NCI-H2227 (cell line): ENCODE measurements around the gene PHRF1.

ENCODE experiments used
- DNase-seq: peaks from one replicate; lab custom pipeline; 2025; ENCODE audit not compliant: unreplicated experiment; lab: John Stamatoyannopoulos, UW

Gene PHRF1, protein sequence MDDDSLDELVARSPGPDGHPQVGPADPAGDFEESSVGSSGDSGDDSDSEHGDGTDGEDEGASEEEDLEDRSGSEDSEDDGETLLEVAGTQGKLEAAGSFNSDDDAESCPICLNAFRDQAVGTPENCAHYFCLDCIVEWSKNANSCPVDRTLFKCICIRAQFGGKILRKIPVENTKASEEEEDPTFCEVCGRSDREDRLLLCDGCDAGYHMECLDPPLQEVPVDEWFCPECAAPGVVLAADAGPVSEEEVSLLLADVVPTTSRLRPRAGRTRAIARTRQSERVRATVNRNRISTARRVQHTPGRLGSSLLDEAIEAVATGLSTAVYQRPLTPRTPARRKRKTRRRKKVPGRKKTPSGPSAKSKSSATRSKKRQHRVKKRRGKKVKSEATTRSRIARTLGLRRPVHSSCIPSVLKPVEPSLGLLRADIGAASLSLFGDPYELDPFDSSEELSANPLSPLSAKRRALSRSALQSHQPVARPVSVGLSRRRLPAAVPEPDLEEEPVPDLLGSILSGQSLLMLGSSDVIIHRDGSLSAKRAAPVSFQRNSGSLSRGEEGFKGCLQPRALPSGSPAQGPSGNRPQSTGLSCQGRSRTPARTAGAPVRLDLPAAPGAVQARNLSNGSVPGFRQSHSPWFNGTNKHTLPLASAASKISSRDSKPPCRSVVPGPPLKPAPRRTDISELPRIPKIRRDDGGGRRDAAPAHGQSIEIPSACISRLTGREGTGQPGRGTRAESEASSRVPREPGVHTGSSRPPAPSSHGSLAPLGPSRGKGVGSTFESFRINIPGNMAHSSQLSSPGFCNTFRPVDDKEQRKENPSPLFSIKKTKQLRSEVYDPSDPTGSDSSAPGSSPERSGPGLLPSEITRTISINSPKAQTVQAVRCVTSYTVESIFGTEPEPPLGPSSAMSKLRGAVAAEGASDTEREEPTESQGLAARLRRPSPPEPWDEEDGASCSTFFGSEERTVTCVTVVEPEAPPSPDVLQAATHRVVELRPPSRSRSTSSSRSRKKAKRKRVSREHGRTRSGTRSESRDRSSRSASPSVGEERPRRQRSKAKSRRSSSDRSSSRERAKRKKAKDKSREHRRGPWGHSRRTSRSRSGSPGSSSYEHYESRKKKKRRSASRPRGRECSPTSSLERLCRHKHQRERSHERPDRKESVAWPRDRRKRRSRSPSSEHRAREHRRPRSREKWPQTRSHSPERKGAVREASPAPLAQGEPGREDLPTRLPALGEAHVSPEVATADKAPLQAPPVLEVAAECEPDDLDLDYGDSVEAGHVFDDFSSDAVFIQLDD (N-terminal part only)

DNA sequence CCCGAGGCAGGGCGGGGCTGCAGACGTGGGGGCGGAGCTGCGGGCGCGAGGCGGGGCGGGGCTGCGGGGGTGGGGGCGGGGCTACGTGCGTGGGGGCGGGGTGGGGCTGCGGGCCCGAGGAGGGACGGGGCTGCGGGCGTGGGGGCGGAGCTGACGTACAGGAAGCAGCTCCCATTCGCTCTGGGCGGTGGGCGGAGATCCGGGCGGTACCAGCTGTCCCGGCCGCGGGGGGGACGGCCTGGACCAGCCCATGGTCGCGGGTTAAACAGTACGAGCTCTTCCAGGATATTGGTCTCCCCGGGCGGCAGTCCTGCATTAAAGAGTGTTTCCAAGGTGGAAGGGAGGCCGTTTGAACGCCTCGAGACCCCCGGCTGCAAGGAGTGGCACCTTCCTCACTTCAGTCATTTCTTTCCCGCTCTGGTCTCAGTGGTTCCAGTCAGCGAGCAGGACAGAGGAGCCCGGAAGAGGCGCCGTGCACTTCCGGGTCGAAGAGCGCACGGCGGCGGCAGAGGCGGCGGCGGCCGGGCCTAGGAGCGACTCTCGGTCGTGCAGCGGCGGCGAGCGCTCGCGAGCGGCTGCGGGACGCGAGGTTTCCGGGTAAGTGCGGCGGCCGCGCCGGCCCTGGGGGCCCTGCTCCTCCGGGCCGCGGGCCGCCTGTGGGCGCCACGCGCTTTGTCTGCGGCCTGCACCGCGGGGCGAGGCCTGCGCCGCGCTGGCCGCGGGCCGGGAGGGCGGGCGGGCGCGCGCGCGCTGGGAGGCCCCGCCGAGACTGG is at the start of gene PHRF1:
PHRF1 (plus strand) TSS at position 475 of the 773 bp plus-strand sequence. CDS start 5,043 bp downstream, outside the sequence.
- DNase-seq, result peak; percentile 97

DNA sequence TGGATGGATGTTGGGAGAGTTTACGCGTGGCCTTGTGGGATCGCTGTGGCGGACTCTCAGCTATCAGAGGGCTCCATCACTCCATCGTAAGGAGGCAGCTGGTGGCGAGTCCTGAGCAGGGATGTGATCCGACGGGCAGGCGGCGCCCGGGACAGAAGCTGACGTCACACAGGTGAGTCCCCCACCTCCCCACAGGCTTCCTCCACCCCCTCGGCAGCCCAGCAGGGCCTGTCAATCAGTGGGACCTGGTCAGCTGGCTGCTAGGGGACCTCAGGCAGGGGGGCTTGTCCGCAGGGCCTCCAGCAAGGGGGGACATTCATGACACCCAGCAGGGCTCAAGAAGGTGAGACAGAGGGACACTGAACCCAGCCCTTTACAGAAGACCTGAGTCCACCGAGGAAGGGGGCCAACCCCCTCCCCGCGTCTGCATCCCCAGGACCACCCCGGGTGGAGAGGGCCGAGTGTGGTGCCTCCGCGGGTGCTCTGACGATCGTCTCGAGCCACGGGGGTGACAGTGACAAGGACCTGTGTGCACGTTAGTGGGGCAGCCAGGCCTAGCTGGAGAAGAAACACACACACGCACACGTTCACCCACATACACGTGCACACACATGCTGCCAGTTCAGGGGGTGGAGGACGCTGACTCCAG is 48.0 kb upstream of the PHRF1 start:
- no peak for DNase-seq

DNA sequence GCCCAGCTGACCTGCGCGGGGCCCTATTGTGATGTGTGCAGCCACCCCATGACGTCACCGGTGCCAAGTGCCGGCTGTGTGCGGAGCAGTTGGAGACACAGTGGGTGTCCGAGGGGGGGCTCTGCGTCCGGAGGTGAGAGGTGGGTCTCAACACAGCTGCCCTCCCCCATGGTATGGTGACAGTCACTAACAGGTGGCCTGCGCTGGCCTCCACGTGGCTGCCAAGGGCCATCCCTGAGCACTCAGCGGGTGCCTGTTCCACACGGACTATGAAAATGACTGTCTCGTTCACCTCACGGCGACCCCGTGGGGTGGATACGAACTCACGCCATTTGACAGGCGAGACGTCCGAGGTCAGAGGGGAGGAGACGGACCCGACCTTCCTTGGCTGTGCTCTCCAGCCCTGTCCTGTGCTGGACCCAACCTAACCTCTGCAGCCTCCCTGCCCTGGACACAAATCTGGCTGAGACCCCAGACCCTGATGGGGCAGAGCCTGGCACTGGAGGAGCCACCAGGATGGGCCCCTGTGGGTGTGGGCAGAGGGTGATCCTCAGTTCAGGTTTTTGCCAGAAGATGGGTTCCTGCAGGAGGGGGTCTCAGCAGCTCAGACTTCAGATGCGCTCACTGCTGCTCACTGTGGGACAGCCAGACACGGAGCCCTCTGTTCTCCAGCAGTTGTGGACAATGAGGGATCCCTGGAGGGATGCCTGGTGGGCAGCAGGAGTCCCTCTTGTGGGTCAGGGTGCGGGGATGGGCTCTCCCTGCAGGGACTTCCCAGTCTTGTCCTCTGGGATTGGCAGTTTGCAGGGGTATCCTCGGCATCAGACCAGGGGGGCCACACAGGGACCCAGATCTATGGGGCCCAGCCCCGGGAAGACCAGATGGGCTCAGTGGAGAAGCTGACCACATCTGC is 47.2 kb upstream of the PHRF1 start:
- no peak for DNase-seq

DNA sequence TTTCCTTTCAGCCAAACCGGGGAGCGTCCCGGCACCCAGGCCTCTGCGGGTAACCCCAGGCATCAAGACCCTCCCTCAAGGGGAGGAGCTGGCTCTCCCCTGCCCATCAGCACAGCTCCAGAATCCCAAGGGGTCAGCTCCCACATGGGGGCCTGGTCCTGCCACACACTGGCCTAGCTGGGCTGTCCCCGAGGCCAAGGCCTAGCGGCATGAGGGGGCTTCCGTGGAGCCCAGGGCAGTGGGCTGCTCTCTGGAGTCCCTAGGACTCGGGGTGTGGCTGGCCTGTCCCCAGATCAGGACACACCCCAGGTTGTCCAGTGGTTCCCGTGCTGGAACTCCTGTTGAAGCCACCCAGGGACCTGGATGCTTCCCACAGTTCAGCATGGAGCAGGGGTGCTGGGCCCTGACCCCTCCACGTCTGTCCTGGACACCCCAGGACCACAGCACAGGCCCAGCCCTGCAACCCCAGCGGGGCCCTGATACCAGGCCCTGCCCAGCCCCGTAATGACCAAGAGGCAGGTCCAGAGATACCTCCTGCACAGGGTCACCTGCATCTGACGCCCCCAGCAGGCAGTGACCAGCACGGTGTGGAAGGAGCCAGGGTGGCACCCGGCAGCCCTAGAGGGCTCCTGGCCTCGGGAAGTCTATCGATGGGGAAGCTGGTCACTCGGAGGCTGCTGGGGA is 46.4 kb upstream of the PHRF1 start:
- DNase-seq, result no peak

DNA sequence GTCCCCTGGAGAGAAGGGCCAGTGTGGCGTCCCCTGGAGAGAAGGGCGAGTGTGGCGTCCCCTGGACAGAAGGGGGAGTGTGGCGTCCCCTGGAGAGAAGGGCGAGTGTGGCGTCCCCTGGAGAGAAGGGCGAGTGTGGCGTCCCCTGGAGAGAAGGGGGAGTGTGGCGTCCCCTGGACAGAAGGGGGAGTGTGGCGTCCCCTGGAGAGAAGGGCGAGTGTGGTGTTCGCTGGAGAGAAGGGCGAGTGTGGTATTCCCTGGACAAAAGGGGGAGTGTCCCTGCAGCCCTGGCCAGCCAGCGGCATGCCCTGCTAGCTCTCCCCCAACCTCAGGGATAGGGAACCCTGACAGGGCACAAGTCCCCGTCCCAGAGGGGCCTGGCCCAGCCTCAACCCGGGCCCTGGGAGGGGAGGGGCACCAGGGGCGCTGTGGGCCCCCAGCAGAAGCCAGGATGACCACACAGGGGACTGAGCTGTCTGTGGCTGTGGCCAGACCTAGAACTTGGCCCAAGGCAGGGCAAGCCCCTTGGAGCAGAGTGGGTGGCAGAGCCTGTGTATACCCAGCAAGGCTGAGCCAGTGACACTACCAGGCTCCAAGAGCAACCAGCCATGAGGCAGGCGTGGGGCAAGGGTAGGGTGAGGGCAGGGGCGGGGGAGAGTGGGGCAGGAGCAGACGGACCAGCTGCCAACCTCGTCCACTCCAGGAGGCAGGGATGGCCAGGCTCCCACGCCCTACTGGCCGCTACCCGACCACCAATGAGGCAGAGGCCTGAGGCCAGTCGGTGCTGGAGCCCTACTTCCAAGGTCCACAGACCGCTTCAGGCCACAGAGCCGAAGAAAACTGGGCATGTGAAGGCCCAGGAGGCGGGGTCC is 45.1 kb upstream of the PHRF1 start:
- DNase-seq, result no peak

DNA sequence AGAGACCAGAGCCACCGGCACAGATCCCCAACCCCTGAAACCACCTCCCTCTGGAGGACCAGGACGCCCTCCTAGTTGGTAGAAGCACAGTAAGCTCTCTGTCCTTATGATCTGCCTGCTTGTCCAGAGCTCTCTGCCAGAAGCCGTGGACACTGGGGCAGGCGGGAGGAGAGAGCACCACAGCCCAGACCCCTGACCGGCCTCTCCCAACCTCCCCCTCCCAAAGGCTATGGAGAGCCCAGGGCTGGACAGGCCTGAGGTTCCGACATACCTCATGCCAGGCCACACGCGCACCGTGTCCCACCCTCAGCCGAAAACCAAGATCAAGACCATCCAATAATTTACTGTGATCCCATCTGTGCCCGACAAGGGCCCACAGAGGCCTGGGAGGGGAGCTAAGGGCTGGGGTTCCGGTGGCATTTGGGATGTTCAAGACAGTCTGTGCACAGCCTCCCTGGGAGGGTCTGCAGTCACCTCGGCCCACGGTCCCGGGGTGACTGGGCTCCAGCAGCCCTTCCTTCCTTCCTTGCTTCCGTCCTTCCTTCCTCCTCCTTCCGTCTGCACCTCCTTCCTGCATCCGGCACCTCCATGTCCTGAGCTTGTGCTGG is 44.2 kb upstream of the PHRF1 start:
- no peak for DNase-seq

DNA sequence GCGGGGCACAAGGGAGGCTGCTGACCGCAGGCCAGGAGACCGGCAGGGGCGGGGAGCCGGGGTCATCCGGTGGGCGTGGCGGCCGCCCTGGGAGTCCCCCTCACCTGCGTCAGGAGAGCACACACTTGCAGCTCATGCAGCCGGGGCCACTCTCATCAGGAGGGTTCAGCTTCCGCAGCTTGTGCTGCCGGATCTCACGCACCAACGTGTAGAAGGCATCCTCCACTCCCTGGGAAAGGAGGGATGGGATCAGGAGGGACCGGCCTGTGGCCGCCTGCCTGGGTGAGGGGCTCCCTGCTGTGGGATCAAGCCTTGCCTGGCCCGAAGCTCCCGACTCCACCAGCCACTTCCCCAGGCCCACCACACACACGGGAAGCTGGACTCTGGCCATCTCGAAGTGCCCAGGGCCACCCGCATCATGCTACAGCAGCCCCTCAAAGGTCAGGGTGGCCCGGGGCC is 43.7 kb upstream of the PHRF1 start:
- DNase-seq, result no peak

DNA sequence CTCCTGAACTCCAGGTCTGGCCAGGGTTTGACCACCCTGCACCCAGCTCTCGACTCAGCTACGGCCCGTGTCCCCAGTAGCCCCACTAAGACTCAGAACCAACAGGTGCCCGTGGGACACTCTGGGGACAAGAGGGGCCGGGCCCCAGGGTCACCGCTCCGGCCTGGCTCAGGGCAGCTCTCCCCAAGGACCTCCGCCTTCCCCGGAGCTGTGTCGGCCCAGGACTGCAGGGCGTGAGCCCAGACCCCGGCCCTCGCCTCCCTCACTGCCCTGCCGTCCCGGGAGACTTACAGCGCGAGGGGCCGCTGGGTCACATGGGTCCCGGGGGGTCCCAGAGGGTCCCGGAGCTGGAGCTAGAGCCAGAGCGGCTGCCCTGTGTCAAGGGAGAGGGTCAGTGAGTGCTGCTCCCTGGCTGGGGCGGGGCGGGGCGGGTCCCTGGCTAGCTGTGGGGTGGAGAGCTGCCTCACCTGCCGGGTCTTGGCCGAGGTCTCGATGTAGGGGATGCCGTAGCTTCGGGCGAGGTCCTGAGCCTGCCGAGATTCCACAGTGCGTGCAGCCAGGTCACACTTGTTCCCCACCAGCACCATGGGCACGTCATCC is 43.2 kb upstream of the PHRF1 start:
- no peak for DNase-seq

DNA sequence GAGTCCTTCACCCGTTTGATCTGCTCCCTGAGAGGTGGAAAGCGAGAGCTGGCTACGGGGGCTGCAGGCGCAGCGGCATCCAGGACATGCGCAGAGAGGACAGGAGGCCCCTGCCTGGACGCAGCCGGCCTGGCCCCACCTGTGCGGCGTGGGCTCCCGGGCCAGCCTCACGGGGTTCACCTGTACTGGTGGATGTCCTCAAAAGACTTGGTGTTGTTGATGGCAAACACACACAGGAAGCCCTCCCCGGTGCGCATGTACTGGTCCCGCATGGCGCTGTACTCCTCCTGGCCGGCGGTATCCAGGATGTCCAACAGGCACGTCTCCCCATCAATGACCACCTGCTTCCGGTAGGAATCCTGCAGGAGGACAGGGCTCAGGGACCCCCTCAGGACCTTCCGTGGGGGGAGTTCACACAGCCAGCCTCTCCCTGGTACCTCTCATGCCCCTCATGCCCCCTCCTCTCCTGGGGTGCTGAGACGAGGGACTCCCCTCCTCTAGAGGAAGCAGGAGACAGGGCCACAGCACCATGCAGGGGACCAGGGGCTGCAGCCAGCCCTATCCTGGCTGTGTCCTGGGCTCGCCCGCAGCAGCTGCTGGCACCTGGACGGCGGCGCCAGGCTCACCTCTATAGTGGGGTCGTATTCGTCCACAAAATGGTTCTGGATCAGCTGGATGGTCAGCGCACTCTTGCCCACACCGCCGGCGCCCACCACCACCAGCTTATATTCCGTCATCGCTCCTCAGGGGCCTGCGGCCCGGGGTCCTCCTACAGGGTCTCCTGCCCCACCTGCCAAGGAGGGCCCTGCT is 42.5 kb upstream of the PHRF1 start:
- no peak for DNase-seq

DNA sequence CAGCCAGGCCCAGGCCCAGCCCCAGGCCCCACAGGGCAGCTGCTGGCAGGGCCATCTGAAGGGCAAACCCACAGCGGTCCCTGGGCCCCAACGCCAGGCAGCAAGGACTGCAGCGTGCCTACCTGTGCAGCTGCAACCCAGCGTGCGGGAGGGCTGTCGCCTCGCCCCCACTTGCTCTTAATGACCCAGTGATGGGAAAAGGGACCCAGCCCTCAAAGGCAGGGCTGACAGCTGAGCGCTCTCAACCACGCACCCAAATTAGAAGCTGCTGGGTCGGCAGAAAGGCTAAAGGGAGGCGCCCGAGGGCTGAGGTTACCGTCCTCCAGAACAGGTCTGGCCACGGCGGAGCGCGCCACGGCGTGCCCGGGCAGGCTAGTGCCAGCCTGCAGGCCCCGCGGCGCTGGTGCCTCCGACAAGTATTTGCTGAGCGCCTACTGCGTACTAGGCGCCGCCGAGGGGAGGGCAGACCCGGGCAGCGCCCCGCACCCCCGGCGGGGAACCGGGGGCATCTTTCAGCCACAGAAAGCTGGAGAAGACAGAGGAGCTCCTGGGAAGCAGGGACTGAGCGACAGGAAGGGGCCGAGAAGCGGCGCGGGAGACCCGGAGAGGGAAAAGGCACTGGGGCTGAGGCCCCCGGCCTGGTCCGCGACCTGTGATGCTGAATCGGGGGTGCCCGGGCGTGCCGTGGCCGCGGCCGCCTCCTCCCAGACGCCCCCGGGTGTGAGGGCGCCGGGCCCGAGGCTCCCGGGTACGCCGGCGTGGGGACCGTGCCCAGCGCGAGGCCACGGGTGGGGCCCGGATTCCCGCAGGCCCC is 41.7 kb upstream of the PHRF1 start:
- peak; percentile 49 for DNase-seq

DNA sequence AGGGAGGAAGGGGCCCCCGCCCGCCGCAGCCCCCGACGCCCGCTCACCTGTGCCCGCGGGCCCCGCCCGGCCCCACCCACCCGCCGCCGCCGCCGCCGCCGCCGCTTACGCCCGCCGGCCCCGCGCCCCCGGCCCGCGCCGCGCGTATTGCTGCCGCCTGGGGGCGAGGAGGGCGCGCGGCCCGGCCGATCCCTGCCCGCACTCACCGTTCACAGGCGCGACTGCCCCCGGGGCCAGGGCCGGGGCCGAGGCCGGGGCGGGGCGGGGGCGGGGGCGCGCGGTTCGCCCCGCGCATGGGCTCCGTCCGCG is 41.1 kb upstream of the PHRF1 start:
- peak; percentile 84 for DNase-seq

DNA sequence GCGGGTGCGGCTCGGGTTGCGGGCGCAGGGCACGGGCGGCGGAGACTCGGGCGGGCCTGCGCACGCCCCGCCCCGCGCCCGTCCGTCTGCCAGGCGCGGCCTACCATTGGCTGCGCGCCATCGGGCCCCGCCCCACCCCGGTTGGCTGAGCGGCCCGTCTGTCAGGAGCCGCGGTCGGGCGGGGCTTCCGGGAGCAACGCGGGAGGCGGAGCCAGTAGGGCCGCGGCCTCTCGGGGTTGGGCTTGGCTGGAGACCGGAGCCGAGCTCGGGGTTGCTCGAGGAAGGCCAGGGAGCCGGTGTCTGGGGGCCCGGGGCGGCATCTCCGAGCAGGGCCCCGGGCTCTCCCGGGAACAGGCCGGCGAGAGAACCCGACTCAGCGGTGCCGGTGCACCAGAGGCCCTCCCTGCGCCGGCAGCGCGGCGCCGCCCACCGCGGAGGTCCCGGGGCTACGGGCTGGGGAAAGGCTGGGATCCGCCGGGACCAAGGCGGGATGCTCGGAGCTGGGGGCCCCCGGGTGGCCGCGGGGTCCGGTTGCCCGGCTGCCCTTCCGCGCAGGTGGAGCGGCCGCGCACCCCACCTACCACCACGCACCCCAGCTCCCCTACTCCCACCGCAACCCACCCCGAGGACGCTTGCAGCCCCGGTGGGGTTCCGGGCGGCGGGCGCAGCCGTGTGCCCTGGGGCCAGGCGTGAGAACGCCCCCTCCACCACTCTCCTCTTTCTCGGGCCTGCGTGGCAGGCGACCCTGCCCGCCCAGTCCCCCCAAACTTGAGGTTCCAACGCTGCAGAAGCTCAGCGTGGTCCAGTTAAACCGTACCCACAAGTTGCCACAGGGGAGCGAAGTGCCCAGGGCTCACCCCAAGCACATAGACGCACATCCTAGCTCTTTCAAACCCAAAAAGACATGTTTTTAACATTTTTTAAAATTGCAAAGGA is 40.5 kb upstream of the PHRF1 start, which contains the start of gene HRAS:
HRAS (minus strand) TSS at position 58 of the 936 bp plus-strand sequence.
- peak; percentile 98 for DNase-seq

DNA sequence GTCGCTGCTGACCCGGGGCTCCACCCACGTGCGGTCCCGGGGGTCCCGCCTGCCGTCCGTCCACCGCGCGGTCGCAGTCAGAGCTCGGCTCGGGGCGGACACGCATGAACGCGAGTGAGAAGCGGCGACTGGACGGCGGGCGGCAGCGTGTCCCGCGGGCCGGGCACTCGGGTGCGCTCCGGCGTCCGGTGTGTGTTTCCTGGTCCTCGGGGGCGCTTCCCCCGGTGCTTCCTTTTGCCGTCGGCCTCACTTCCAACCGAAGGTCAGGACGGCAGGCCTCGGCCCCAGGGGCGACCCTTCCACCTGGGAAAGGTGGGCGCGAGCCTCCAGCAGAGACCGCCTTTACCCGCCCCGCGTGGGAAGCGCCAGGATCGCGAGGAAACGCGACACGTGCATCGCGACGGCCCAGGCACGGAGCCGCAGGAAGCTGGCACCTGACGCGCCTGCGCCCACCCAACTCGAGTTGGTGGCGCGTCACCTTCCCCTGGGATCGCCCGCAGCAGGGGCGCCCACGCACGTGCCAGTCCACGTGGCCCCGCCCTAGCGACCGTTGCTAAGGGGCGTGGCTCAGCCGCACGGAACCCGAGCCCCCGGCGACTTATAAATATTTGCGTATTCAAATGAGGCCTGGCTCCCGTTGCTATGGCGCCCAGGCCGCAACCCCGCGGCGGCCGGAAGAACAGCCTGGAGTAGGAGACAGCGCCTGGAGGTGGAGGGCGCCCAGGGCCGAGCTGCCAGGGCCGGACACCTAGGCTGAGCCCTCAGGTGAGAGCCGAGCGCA is 39.2 kb upstream of the PHRF1 start, which contains the start of gene LRRC56:
LRRC56 (plus strand) TSS at position 687 of the 781 bp plus-strand sequence. CDS start 3,158 bp downstream, outside the sequence.
- no peak for DNase-seq
